Right forelimb (tissue), 1 donor: ENCODE data around the gene SPATA33.

Experiments used
- DNase-seq: peaks from one replicate; pipeline ENCODE4 v3.0.0-alpha.2; 2018

Gene SPATA33

GRCh38 chr16:89657442-89658220 is at the start of gene SPATA33, which contains the start of gene CHMP1A:
SPATA33 (plus strand) TSS chr16:89657836; CDS start chr16:89657912, 76 bp downstream.
CHMP1A (minus strand) TSS chr16:89657708; CDS start chr16:89657588, 120 bp downstream.
- DNase-seq = peak; percentile 95

- DNase-seq = no peak
Measured at GRCh38 chr16:89607937-89608740, 49.5 kb upstream of the SPATA33 start.

GRCh38 chr16:89610108-89610453 is 47.6 kb upstream of the SPATA33 start:
- no peak for DNase-seq

- no peak for DNase-seq
Measured at GRCh38 chr16:89612415-89613166, 45.0 kb upstream of the SPATA33 start.

GRCh38 chr16:89613231-89613953 is 44.2 kb upstream of the SPATA33 start, which contains the start of gene DPEP1:
DPEP1 (plus strand) TSS chr16:89613642; CDS start chr16:89630411, 16,769 bp downstream.
- no peak for DNase-seq

GRCh38 chr16:89613954-89614459 is 43.6 kb upstream of the SPATA33 start:
- DNase-seq = no peak

- DNase-seq = no peak
Measured at GRCh38 chr16:89615176-89615575, 42.5 kb upstream of the SPATA33 start.

- DNase-seq = no peak
Measured at GRCh38 chr16:89615596-89616090, 42.0 kb upstream of the SPATA33 start.

GRCh38 chr16:89616623-89617022 is 41.0 kb upstream of the SPATA33 start:
- no peak for DNase-seq

- DNase-seq = no peak
Measured at GRCh38 chr16:89617036-89617435, 40.6 kb upstream of the SPATA33 start.

GRCh38 chr16:89618109-89618998 is 39.3 kb upstream of the SPATA33 start:
- DNase-seq = no peak

- no peak for DNase-seq
Measured at GRCh38 chr16:89619840-89620239, 37.8 kb upstream of the SPATA33 start.

- DNase-seq = no peak
Measured at GRCh38 chr16:89620406-89620841, 37.2 kb upstream of the SPATA33 start.

- DNase-seq = no peak
Measured at GRCh38 chr16:89621136-89621697, 36.4 kb upstream of the SPATA33 start.

GRCh38 chr16:89621698-89622409 is 35.8 kb upstream of the SPATA33 start:
- DNase-seq = no peak

- no peak for DNase-seq
Measured at GRCh38 chr16:89623511-89624261, 34.0 kb upstream of the SPATA33 start.

- no peak for DNase-seq
Measured at GRCh38 chr16:89624777-89625761, 32.6 kb upstream of the SPATA33 start.
